Inflammatory macrophage treated with lipopolysaccharide for 1 hour (primary cell): ENCODE data around the gene LHFPL6.
A peak's percentile ranks its signal among the peaks of the same experiment; 100 is the strongest.

ENCODE experiments used
- DNase-seq, 2 donors: peaks; one replicate each; pipeline ENCODE4 v3.0.0-alpha.2; 2020 to 2022

LHFPL6 gene

DNA sequence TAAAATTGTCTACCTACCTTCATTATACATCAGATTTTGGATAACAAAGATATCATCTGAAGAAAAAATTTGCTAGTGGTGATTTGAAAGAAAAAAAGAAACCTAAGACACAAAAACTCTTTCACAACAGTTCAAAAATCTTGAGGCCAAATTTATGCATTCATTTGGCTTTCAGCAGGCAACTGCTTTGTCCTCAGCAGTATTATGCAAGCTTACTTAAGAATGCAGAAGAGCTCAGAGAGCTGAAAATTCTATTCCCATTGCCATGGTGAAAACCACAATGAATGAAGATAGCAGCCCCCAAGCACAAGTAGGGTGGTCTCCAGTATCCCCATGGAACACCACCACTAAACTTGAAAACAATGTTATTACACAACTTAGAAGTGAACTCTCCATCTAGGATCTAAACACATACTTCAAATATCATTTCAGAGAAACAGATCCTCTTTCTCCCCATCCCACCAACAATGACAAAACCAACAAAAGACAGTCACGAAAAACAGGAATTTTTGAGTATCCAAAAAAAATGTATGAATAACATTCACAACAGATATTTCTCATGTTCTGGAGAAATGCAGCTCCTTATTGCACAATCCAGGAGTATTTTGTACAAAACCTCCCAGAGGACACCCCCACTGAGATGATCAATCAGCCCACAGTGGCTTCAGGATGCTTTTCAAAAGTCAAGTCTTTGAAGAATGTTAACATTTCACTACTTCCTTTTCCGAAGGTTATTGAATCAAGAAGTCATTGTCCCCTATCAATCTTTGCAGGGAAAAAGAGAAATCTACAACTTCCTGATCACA is 192.7 kb downstream of the LHFPL6 start:
- DNase-seq, result peak; percentile 81 to 88

DNA sequence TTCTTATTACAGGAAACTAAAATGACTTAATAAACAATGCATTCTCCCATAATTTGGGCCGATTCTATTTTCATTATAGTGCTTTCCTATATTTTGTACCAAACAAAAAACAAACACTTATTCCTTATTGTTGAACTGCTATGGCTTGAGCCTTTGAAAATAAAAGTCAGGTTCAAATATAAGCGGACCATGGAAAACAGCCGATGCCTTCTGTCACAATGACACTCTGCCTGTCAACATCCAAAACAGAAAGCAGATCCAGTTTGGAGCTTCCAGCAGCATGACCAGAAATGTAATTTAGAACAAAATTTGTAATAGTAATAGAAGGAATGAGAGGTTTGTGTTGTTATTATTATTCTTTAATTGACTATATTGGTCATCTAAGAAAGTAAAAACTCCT is 194.5 kb downstream of the LHFPL6 start:
- no peak for DNase-seq

DNA sequence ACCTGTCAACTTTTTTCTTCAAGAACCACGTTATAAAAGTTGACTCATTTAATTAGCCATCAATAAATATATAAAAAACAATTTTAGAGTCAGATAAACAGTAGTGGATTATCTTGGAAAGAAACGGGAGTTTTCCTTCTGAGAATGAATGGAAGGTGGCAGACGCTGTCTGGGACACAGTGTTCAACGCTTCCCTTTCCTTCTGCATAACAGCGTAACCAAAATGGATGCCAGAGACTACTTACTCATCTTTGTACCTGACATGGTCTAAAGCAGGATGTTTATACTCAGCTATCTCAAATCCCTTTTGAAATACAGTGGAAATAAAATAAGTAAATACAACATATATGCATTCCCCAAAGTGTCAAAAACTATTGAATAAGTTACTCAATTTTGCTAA is 195.2 kb downstream of the LHFPL6 start:
- no peak for DNase-seq

DNA sequence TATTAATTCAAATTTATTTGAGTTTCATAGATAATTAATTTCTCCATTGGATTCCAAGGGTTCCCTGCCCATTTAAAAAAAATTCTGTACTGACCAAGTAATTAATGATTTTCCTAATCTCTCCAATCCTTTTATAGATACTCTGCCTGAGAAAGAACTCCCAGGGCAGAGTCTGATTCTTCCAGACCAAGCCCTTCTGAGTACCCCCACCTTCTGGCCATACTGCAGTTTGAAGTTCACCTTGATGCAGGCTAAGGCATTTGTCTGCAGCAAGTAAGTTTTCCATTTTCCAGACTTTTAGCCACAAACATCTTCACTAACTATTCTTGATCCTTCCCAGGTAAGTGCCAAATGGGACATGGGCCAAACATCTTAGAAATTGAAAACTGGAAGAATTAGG is 195.9 kb downstream of the LHFPL6 start:
- DNase-seq, result no peak

DNA sequence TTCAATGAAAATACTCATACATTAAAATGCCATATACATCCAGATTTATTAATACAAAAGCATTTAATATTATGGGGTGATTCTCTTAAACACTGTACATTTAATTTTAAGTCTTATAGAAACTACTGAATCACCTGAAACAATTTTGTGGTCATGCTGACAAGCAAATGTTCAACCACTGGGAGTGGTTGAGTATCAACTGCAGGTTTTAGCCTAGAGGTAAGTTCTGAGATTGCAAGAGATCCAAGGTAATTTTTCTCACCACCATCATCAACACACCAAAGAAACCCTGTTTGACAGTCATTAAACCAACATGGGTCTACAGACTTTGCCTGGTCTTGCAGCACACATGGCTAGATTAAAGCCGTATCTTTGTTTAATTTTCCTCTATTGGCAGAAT is 196.3 kb downstream of the LHFPL6 start:
- no peak for DNase-seq

DNA sequence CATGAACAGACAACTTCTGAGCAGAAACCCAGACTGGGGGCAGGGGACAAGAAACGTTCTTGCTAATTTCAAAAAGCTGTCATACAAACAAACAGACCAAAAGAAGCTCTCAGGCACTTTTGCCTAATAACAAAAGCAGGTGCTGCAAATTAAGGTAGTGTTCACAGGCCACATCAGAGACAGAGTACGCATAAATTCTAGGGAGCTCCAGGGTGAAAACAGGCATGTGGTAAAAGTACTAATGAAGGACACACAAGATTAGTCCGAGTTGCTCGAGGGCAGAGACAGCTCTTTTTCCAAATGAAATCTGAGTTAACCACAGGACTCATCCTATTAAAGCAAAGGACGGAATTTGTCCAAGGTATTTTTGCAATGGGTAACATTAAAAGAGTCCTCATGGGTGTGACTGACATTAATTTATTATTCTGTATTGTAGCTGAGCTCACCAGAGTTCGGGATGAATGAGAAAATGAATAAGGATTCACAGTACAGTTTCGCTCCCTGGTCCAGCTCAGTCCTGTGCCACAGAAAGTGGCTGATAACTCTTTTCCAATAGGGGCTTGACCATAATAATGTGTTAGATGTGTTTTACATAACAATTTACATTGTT is 197.3 kb downstream of the LHFPL6 start:
- DNase-seq, result no peak

DNA sequence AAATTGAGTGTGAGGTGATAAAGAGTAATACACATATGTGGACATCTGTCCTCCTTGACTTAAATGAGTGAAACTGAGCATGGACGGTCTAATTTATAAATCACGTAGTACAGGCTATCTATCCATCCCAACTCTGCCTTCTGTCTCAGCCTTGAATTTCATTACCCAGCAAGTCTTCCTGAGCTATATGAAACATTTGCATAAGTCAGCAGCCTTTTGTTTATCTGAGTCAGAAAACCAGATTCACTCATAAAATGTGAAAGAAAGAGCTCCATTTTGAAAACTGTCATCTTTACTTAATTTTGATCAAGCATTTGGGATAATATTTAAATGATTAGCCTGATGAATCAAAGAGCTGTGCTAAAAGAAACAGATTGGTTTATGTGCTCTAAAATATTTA is 197.9 kb downstream of the LHFPL6 start:
- no peak for DNase-seq

DNA sequence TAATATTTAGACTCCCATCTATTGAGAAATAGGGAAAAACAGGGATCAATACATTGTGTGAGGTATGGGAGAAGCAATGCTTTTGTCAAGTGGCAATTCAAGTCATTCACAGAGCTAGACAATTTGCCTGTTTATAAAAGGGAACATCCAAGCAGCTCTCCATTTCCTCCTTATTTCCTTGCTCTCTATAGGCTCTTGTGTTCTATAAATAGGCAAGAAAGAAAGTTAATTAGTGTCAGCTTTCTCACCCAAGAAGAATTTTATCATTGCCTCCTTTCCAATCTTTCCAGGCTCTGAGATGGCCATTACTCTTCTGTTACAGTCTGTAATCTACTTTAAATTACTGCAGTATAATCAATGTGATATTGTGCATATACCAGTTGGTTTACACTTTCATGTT is 199.9 kb downstream of the LHFPL6 start:
- DNase-seq, result no peak

DNA sequence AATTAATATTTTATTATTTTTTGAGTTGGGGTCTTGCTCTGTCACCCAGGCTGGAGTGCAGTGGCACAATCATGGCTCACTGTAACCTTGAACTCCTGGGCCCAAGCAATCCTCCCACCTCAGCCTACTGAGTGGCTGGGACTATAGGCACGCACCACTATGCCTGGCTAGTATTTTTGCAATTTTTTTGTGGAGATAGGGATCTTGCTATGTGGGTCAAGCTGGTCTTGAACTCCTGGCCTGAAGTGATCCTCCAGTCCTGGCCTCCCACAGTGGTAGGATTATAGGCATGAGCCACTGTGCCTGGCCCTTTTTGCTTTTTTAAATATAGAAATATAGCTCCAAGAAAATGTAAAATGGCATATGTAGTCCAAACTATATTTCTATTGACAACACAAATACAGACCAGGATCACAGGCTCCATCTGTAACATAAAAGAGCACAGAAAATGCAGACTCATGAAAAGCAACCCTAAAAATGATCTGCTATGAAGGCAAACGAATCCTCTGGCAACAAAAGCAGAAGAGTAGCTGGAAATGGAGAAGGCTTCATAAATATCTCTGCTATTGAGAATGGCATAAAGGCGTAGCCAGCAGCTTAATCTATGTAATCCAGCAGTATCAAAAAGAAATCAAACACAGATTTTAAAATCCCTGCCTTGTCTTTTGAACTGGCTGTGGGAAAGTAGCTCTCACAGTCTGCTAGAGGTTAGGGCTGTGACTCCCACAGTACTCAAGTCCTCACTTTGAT is 200.6 kb downstream of the LHFPL6 start:
- DNase-seq, result no peak

DNA sequence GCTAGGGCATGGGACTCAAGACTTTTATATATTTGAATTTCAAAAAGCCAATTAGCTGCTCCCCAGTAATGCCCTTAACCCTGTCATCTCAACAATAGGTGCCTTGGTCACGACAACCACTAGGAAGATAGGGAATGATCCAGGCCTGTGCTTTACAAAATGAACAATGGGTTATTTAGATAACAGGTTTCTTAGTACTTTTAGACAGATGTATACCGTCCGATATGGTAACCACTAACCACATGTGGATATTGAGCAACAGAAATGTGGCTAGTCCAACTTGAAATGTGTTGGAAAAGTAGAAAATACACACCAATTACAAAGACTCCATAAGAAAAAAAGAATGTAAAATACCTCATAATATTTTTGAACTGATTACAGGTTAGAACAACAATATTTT is 201.2 kb downstream of the LHFPL6 start:
- DNase-seq, result no peak

DNA sequence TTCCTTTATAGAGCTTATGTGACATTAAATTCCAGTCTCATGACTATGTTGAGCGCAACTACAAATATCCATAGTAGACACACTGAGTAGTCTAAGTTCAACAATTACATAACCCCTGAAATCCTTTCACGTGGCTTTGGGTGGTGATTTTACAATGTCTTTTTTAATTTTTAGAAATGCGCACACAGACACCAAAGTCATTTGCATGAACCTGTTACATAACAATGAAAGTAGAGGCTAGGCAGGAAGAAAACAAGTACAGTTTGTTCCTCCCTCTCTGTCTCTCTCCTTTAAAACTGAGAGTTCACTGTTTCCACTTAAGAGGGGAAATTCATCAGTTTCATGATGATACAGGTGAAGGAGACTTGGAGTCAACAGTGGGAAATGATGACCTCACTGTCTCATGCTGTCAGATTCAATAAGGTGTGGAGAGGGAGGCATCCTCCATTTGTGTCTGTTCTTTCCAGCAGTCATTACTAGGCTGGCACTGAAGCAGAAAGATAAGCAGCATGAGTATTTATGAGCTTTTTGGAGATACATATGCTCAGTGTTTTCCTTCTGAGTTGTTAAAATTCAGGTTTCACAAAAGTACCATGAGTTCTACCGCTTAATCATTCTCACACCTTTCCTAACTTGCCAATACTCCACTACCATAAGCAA is 201.8 kb downstream of the LHFPL6 start:
- peak; percentile 59 to 61 for DNase-seq

DNA sequence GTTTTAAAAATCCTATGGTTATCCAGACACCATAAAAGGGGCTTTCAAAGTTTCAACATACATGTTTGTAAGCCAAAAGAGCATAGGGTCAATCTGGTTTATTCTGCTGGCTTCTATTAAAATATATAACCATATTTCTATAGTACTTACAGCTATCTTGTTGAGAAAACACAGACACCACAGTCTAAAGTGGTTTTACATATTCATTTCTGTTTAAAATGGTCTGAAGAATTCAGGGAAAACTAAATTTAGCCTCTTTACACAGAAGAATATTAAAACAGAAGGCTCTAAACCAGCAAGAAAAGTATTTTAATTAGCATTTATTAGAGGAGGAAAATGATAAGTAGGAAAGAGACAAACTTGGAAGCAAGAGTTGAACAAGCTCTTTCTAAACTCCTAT is 203.9 kb downstream of the LHFPL6 start:
- no peak for DNase-seq

DNA sequence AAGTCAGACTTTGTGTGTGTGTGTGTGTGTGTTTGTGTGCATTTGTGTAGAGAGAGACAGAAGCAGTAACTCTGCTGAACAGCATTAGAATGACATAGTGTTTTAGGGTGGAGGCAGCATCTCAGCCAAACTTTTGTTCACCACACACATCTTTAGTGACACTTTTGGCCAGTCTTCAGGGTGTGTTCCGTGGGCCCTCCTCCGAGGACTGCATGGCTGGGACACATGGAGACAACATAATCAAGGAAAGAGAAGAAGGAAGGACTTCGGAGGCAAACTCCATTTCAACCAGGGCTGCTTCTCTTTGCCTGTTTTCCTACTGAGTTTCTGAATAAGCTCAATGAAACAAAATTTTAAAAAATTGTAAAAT is 205.1 kb downstream of the LHFPL6 start:
- no peak for DNase-seq

DNA sequence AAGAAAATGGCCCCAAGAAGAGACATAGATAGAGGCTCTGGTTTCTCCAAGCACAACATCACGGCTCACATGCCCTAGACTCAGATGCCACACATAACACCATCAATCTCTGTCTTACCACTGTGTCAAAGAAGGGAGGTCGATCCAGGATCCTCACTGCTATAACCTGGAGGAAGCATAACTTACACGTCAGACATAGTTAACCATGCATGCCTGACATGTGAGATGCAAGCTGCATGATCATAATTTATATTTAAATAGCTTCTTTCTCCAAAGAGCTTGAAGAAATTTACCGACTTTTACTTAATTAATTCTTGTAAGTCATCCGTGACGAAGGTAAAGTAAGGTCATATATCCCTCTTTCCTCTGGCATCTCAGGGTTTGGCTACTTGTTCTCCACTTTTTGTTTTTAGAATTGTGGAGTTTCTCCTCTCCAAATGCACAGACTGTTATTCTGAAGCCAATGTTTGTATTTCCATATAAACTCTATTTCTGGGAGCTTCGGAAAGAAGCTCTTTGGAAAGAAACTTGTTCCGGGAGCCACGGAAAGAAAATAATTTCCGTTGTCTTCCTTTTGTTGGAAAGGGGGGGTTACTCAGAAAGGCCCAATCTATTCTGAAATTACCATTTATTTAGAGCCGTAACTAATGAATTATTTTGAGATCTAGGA is 205.6 kb downstream of the LHFPL6 start:
- DNase-seq, result no peak

DNA sequence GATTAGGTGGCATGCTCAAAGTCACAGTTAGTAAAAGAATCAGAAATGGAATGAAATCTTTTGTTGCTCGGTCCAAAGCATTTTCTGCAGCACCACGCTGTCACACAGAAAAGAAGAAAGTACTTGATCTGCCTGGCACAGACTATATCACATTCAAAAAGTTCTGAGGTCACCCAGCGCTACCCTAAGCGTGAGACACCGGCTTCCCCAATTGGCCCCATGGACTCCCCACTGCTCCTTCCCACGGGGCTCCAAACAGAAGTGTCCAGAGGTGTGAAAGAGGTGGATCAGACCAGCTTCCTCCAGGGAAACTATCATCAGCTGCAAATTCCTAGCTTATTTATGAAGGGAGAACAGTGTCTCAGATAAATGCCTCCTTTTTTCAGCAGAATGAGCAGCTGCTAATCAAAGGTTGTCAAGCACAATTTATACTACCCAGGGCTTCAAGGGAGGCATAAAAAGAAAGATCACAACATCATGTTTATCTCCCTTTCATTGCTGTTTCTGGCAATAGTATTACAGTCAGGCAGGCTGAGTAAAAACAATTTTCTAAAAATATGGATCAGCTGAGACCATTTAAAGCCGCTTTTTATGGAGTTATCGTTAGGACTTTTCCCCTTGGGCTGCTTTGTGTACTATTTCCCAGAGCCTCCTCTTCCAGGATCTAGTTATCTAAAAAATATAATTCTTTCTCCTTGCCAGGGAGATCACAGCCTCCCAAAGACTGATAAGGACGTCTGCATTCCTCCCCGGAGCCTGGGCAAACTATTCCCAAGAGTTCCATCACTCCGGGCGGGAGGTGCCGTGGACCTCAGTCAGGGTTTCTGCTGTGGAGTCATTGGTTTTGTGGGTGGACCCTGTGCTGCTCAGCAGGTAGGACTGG is 208.0 kb downstream of the LHFPL6 start:
- no peak for DNase-seq

DNA sequence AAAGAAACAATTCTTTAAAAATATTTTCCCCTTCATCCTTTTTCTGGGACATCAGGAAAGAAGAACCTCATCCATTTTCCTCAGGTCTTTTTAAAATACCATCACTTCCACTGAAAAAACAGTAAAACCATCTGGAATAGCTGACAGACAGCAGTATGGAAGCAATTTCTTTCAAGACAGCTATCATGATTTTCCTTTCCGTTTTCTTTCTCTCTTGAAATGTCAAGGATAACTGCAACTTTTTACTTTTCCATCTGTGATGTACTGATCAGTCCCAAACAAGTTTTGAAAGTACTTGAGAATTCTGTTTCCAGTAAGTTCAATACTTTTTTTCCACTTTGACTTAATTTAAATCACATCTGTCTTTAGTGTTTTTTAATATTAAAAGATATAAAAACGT is 211.2 kb downstream of the LHFPL6 start:
- DNase-seq, result no peak

DNA sequence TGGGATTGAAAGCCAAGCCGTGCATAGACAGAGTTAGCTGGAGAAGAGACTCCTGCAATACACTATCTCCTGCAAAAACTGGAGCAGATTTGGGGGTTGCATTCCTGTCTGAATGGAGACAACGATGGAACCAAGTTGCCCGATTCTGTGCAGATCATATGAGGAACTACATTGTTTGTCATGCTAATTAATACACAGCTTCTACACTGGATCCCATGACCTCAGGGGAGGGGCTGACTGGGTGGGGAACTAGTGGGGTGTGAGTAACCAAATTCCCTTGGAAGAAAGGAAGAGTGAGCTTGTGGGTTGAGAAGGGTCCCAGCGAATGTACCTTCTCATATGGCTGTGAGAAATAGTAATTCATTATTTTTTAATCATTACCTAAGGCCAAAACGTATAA is 214.0 kb downstream of the LHFPL6 start:
- DNase-seq, result no peak

DNA sequence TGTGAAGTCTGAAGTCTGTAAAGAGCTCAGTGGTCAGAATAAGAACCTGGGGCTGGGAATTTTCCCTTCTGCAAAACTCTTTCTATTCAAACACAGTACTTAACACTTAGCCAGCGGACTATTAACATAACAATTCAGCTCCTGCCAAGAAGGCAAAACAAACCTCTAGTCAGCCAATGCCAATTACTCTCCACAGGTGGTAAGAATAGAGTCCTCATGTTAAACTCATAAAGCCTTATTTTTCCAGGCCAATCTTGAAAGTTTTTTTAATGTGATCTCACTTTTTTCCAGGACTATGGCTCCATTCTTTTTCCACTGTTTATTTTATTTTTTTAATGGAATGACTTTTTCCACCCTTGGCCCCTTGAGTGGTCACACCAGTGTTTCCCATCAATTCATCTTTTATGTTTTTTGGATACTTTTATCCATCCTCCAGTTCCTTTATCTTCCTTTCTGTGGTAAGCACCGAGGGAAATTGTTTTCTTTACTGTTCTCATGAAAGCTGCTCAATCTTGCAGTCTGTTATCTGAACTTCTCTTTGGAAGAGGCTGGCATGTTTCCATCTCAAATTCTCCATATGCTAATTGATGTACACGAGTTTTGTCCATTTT is 217.3 kb downstream of the LHFPL6 start:
- no peak for DNase-seq

DNA sequence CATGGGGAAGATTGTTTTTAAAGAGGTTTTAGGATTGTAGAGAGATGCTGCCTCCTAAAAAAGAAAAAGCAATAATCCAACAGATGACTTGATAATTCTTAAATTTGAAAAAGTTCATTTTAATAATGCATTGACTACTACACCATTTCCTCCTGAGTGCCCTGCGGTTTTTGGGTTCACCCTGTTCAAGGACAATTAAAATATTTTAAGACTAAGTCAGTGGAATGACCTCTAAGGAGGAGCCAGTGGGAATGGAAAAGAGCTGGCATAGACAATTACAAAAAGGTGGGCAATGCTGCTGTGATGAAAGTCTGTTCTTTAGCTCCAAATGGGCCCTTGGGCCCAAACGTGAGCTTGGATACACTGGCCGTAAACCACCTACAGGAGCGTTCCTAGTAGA is 217.8 kb downstream of the LHFPL6 start:
- DNase-seq, result no peak

DNA sequence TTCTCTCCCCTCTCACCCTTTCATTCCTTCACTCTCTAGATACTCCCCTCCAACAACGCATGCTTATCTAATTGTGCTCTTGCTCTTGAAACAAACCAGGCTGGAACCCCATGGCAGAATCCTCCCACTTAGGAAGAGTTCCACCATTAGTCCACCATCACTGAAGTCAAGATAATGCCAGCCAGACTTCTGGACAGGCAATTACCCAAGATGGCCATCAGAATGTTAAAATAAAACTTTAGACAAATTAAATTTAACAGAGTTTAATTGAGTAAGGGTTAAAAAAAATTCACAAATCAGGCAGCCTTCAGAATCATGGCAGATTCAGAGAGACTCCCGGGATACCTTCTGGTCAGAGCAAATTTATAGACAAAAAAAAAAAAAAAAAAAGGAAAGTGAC is 221.5 kb downstream of the LHFPL6 start:
- DNase-seq, result no peak
